Astrocyte of the spinal cord (primary cell): Measurements from ENCODE around the gene PRRX1.

Source experiments
- DNase-seq: peaks from one replicate; pipeline ENCODE4 v3.0.0; 2011; ENCODE audit warnings: low read depth, low spot score
- H3K4me3 ChIP-seq: 2 replicates; pipeline ENCODE4 v1.5.1; 2011; ENCODE audit warnings: low read depth, mild to moderate bottlenecking, low read length, moderate library complexity
- CTCF ChIP-seq: IDR thresholded peaks from 2 replicates; pipeline ENCODE4 v1.5.1; 2012; ENCODE audit warnings: low read depth, mild to moderate bottlenecking, low read length, inconsistent platforms
- in situ Hi-C: cut with HindIII; loops from 2 replicates; pipeline ENCODE4 v1.10.0; 2017; ENCODE audit warnings: low sequenced_read_pairs

The PRRX1 gene

GRCh38 chr1:170701962-170702361 is 38.0 kb downstream of the PRRX1 start:
- no peak for DNase-seq
- in situ Hi-C loops, result no loop called here
- no peak for TF ChIP-seq CTCF
- H3K4me3 ChIP-seq, result no peak overlapping the region

GRCh38 chr1:170703591-170703990 is 39.7 kb downstream of the PRRX1 start:
- DNase-seq, result no peak
- in situ Hi-C loops, result no loop called here
- H3K4me3 ChIP-seq, result no peak overlapping the region
- no peak for TF ChIP-seq CTCF

- no peak overlapping the region for H3K4me3 ChIP-seq
- TF ChIP-seq CTCF, result no peak
- in situ Hi-C loops, result no loop called here
- peak; percentile 78 for DNase-seq
Observed at GRCh38 chr1:170704256-170704655, 40.3 kb downstream of the PRRX1 start.

GRCh38 chr1:170705981-170706380 is 42.0 kb downstream of the PRRX1 start:
- DNase-seq, result no peak
- in situ Hi-C loops, result no loop called here
- no peak for TF ChIP-seq CTCF
- H3K4me3 ChIP-seq, result no peak overlapping the region

GRCh38 chr1:170707117-170707516 is 43.2 kb downstream of the PRRX1 start:
- in situ Hi-C loops, result no loop called here
- TF ChIP-seq CTCF, result no peak
- H3K4me3 ChIP-seq, result no peak overlapping the region
- DNase-seq, result peak; percentile 83

- no peak for TF ChIP-seq CTCF
- in situ Hi-C loops, result no loop called here
- peak; percentile 98 for DNase-seq
- no peak overlapping the region for H3K4me3 ChIP-seq
Observed at GRCh38 chr1:170707959-170708655, 44.2 kb downstream of the PRRX1 start.
